ENCODE data around the gene SMTNL1.

- TF ChIP-seq CTCF (IDR thresholded peaks at IDR 0.05) (no peak), POLR2A (IDR thresholded peaks at IDR 0.05) (no peak)
These were observed 3.8 kb downstream of the SMTNL1 start for GRCh38 chr11:57541169-57541568.

Measured in body of pancreas (tissue), 4 donors.